Measurements from ENCODE around the gene WNT4.

The WNT4 gene

DNA sequence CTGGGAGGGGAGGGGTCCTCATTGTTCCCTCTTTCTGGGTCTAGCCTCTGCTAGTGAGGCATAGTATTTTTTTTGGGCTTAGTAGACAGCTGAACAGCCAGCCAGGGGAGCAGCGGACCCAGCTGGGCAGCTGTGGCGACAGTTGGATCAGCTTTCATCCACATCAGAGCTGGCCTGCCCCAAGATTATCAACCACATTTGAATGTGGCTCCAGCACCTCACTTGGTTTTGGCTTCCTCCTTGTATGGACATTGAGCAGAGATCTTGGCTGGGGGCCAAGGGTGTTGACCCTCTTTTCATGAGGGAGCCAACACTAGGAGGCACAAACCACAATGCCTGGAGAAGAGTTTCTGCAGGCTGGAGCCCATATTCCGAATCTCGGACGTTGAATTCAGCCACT is 25.0 kb downstream of the WNT4 start:
- intact Hi-C loops (cut with DNase I): loop anchor here (10.0 kb wide), 1 partner anchor 297 kb away; no protein-coding TSS in a partner anchor
- DNase-seq: peak in 12 of 42 donors; percentile 12 to 69 (median 36)

- DNase-seq: peak in 22 of 42 donors; percentile 8 to 82 (median 52)
- intact Hi-C loops (cut with DNase I): loop anchor here (10.0 kb wide), 1 partner anchor 298 kb away; no protein-coding TSS in a partner anchor
Observed at GRCh38 chr1:22117238-22117637, 25.7 kb downstream of the WNT4 start.

- intact Hi-C loops (cut with DNase I): loop anchor here (10.0 kb wide), 1 partner anchor 300 kb away; no protein-coding TSS in a partner anchor
- DNase-seq: peak in 3 of 42 donors; percentile 1 to 35 (median 23)
Observed at GRCh38 chr1:22115286-22115685, 27.6 kb downstream of the WNT4 start.

- intact Hi-C loops (cut with DNase I): loop anchor here (10.0 kb wide), 1 partner anchor 300 kb away; no protein-coding TSS in a partner anchor
- peak in 15 of 42 donors; percentile 25 to 69 (median 43) for DNase-seq
Observed at GRCh38 chr1:22114083-22115012, 28.5 kb downstream of the WNT4 start.

DNA sequence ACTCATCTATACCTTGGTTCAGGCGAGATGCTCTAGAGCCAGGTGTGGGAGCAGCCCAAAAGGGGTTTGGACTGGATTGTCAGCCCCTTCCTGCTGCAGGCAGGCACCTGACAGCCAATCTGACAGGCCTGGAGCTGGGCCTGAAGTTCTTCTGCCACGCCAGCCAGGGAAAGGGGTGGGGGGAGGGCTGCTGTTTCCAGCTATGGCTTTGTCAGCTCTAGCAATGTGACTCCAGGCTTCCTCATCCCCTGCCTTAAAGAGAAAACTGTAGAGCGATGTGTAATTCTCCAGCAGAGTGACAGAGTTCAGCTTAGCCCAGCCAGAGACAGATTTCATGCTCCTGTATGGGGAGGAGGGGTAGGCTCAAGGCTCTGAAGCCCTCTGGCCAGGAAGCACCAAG is 30.3 kb downstream of the WNT4 start:
- intact Hi-C loops (cut with DNase I): loop anchor here (10.0 kb wide), 1 partner anchor 302 kb away; no protein-coding TSS in a partner anchor
- peak in 1 of 42 donors; percentile 1 for DNase-seq

DNA sequence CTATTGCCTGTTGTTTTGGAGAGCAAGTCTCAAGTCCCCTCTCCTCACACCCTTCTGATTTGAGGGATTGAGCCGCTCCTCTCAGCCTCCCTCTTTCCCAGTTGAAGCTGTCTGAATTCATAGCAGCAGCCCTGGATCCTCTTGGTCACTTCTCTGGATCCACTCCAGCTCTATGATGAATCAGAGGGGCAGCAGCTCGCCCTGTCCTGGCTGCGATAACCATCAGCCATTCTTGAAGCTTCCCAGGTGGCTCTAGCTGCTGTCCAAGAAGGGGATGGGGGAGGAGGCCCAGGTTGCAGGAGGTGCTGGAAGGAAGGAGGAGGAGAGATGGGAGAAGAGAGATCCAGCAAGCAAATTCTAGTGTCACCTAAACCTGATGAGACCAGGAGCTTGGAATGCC is 31.3 kb downstream of the WNT4 start:
- DNase-seq: no peak
- intact Hi-C loops (cut with DNase I): loop anchor here (10.0 kb wide), 1 partner anchor 303 kb away; no protein-coding TSS in a partner anchor

DNA sequence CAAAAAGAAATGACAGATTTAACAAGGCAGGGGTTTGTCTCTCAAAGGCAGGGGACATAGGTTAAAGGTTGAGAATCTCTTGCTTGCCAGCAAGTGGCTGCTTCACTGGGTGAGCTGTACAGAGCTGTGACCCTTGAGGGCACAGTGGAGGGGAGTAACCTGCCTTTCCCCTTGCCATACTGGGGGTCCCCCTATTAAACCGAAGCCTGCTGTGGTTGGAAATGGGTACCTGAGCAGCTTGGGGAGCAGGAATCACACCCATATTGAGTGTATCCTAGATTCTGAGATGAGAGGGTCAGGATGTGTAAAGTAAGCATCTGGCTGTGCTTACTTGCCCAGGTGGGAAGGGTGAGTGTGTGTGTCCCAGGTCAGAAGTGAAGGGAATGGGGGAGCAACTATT is 31.8 kb downstream of the WNT4 start:
- intact Hi-C loops (cut with DNase I): loop anchor here (10.0 kb wide), 1 partner anchor 304 kb away; no protein-coding TSS in a partner anchor
- peak in 2 of 42 donors; percentile 19 to 24 for DNase-seq

- intact Hi-C loops (cut with DNase I): loop anchor here (10.0 kb wide), 1 partner anchor 305 kb away; no protein-coding TSS in a partner anchor
- DNase-seq: no peak
Observed at GRCh38 chr1:22110016-22110415, 32.9 kb downstream of the WNT4 start.

GRCh38 chr1:22108339-22109105 is 34.4 kb downstream of the WNT4 start:
- intact Hi-C loops (cut with DNase I): no loop called here
- peak in 1 of 42 donors; percentile 55 for DNase-seq

DNA sequence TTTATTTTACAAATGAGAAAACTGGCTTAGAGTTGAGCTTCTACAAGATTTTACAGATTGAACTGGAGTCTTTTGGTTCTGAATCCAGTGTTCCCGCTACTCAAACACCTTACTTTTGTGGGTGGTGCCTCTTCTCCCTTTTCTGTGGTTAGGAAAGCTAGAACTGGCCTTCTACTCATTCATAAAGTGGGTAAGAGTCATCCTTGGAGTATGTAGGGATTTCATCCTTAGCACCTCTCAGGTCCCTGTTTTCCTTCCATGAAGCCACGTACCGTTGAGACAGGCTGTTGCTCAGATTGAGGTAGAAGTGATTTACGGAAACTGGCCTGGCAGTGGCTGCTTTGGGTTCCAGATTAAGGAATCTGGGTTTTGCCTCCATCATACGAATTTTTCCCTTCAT is 35.8 kb downstream of the WNT4 start:
- DNase-seq: no peak
- intact Hi-C loops (cut with DNase I): no loop called here

DNA sequence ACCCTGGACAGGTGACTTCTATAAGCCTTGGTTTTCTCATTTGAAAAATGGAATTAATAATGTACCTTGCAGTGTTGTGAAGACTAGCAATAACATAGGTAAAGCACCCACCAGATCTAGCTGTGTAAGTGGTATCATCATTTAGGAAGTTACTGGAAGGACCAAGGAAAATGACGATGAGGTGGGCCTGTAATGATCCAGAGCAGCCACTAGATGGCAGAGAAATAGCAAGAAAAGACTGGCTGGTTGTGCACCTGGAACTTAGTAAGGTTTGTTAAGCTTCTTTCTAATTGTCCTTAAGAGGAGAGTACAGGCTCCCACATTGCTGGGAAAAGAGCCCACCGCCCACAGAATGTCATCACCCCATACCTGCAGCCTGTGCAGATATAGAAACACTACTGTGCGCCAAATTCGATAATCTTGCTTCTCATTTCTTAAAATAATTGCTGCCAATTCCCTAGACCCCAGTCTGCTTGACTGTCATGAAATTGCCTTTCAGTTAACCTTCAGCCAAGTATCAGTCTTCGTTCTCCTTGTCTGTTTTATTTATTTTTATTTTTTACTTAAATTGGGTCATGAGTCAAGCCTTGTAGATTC is 37.2 kb downstream of the WNT4 start:
- DNase-seq: peak in 16 of 42 donors; percentile 36 to 76 (median 52)
- intact Hi-C loops (cut with DNase I): no loop called here

DNA sequence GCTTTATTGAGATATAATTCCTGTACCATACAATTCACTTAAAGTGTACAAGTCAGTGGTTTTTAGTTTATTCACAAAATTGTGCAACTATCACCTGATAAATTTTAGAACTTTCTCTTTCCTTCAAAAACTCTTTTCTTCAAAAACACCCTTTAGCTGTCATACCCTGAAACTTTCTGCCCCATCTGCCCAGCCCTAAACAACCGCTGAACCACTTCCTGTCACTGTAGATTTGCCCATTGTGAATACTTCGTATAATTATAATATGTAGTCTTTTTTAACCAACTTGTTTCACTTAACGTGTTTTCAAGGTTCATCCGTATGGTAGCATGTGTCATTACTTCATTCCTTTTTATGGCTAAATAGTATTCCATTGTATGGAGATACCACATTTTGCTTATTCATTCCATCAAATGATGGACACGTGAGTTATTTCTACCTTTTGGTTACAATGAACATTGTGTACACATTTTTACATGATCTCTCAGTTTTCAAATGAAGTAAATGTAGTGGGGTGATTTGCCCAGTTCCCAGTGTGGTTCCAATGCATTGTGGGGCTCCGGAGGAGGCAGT is 37.9 kb downstream of the WNT4 start:
- intact Hi-C loops (cut with DNase I): no loop called here

GRCh38 chr1:22104094-22104493 is 38.8 kb downstream of the WNT4 start:
- DNase-seq: no peak
- intact Hi-C loops (cut with DNase I): no loop called here

More for the DNA sequence above, 37.9 kb downstream of the WNT4 start:
- no peak for DNase-seq

GRCh38 chr1:22102746-22103145 is 40.2 kb downstream of the WNT4 start:
- intact Hi-C loops (cut with DNase I): no loop called here
- DNase-seq: no peak

DNA sequence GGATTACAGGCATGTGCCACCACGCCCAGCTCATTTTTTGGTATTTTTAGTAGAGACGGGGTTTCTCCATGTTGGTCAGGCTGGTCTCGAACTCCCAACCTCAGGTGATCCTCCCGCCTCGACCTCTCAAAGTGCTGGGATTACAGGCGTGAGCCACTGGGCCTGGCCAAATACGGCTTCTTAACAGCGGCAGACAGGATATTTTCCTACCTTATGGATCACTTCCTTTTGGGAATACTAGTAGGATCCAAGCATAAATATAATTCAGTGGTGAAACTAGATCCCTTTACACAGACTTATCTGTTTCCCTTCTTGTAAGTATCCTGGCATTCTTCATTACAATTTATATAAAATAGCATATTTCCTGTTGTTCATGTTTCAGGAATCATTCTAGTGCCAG is 40.9 kb downstream of the WNT4 start:
- DNase-seq: no peak
- intact Hi-C loops (cut with DNase I): no loop called here

- intact Hi-C loops (cut with DNase I): no loop called here
- DNase-seq: no peak
Observed at GRCh38 chr1:22101199-22101598, 41.7 kb downstream of the WNT4 start.

DNA sequence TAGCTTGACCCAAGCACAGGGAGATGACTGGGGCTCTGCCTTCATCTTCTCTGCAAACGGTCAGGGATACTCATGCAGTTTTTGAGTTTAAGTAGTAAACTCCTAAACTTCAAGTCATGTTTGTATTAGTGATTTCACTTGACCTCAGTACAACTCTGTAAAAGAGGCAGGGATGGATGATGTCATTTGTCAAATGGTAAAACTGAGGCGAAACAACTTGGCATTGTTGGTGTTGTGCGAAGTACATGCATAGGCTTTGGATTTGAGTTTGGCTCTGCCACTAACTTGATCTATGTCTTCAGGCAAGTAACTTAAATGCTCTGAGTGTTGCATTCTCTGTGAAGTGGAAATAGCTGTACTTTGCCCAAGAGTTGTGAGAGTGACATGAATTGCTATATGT is 42.7 kb downstream of the WNT4 start:
- intact Hi-C loops (cut with DNase I): no loop called here
- no peak for DNase-seq

GRCh38 chr1:22098752-22099151 is 44.1 kb downstream of the WNT4 start:
- intact Hi-C loops (cut with DNase I): no loop called here
- DNase-seq: no peak

DNA sequence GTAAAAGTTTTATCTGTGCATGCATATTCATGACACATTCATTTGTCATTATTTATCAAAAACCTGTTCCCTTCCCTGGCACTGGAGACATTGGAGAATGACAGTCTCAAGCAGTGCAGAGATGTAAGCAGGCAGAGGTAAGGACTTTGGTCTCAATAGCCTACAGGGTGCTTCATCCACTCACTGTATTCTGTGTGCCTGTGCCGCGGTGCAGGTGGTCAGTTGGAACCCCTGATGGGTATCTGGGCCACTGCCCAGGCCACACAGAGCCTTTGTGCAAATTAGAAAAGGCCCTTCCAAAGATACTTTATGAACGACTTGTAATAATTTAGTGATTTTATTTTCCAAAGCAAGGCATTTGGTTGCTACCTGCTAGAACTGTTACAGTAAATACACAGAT is 46.4 kb downstream of the WNT4 start:
- intact Hi-C loops (cut with DNase I): no loop called here

More for the DNA sequence above, 46.4 kb downstream of the WNT4 start:
- DNase-seq: no peak
